ENCODE data around the gene TLCD1. TPM values are rescaled to one million over a fixed set of nuclear protein-coding genes. Genes with fewer than 3 reads are reported as not detected.
A peak's percentile ranks its signal among the peaks of the same experiment; 100 is the strongest.

TLCD1 gene
- total and polyA plus RNA-seq, 2 of the 8 experiments (the other 6 are each of a cell fraction or from before 2014, with no cell fraction given) = 40.7 to 128 TPM

DNA sequence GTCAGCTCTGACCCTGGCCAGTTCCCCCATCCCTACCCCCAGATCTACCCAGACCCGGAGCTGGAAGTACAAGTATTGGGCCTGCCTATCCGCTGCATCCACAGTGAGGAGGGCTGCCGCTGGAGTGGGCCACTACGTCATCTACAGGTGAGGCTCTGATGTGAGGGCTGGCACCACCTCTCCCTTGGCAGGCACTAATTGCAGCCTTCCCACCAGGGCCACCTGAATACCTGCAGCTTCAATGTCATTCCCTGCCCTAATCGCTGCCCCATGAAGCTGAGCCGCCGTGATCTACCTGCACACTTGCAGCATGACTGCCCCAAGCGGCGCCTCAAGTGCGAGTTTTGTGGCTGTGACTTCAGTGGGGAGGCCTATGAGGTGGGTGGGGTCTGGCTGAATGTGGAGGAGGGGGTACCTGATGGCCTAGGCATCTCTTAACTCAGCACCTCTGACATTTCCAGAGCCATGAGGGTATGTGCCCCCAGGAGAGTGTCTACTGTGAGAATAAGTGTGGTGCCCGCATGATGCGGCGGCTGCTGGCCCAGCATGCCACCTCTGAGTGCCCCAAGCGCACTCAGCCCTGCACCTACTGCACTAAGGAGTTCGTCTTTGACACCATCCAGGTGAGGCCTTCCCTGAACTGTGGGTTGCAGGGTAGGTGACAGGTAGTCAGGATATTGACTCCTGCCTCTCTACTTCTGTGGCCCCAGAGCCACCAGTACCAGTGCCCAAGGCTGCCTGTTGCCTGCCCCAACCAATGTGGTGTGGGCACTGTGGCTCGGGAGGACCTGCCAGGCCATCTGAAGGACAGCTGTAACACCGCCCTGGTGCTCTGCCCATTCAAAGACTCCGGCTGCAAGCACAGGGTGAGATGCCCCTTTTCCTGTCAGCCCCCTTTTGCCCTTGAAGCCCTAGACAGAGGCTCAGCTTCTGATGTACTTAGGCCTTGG is 22.0 kb upstream of the TLCD1 start (continued):
- TF ChIP-seq CBX5 (IDR thresholded peaks at IDR 0.05; ENCODE audit: low read depth, low read length) (no peak), ATF3 (IDR thresholded peaks at IDR 0.05; ENCODE audit: insufficient read depth, low read depth, low read length) (no peak), KDM5A (IDR thresholded peaks at IDR 0.05; ENCODE audit: low read length) (no peak), POLR2AphosphoS5 (IDR thresholded peaks at IDR 0.05; ENCODE audit: low read depth, low read length) (peak; percentile 61), POLR2A (IDR thresholded peaks at IDR 0.05; ENCODE audit: control extremely low read depth in 1 of 2, low read depth in 2 of 2, low read length in 2 of 2) (peak; percentile 50 to 79)
